HG02973 (cell line): Measurements from ENCODE around the gene NDUFV3.
"Not testable (repeated sequence)": the region's sequence is repeated elsewhere in the genome, so short reads cannot be mapped to it uniquely, and the experiment has no call there.

Experiments used
- ATAC-seq: cut with Tn5 transposase; IDR thresholded peaks from one replicate; pipeline ENCODE4 v1.9.1; 2021; ENCODE audit warnings: moderate library complexity; ENCODE audit not compliant: unreplicated experiment

The NDUFV3 gene

GRCh38 chr21:42933137-42933970 lies 40.2 kb downstream of the NDUFV3 start:
- ATAC-seq: not testable (repeated sequence)

- not testable (repeated sequence) for ATAC-seq
These were observed 40.9 kb downstream of the NDUFV3 start for GRCh38 chr21:42933973-42934372.

- ATAC-seq: not testable (repeated sequence)
These were observed 43.3 kb downstream of the NDUFV3 start for GRCh38 chr21:42936360-42936759.

GRCh38 chr21:42937034-42937940 lies 44.2 kb downstream of the NDUFV3 start:
- not testable (repeated sequence) for ATAC-seq

DNA sequence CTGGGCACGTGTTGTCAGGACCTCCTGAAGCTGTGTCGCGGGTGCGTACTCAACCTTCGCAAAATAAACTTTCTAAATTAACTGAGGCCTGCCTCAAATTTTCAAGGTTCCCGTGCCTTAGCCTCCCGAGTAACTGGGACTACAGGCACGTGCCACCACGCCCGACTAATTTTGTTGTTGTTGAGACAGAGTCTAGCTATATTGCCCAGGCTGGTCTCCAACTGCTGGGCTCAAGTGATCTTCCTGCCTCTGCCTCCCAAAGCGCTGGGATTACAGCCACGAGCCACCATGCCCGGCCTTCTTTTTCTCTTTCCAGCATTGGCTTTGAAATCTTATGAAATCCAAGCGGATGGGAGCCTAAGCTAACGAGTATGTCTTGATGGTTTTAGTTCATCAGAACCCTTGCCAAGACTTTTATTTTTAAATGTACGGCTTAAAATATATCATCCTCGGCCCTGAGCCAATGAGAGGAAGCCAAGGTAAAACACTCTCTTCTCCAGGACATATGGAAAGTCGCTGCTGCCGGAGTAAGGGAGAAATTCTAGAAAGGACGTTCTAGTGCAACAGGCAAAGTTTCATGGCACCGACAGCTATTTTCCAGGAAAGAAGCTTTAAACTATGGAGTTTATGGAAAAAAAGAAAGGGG lies 45.0 kb downstream of the NDUFV3 start:
- ATAC-seq: no peak

DNA sequence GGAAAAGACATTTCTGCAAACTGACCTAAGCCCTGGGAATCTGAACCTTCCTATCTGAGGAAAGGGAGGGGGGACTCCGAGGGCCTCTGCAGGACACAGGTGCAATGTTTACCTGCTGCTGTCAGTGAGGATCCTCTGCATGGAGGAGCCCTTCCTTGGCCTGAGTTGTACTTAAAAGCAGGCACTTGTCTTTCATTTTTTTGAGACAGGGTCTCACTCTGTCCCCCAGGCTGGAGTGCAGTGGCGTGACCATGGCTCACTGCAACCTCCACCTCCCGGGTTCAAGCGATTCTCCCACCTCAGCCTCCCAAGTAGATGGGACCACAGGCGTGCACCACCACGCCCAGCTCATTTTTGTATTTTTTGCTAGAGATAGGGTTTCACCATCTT lies 45.5 kb downstream of the NDUFV3 start:
- ATAC-seq: not testable (repeated sequence)

GRCh38 chr21:42939582-42940413 lies 46.7 kb downstream of the NDUFV3 start:
- no peak for ATAC-seq

DNA sequence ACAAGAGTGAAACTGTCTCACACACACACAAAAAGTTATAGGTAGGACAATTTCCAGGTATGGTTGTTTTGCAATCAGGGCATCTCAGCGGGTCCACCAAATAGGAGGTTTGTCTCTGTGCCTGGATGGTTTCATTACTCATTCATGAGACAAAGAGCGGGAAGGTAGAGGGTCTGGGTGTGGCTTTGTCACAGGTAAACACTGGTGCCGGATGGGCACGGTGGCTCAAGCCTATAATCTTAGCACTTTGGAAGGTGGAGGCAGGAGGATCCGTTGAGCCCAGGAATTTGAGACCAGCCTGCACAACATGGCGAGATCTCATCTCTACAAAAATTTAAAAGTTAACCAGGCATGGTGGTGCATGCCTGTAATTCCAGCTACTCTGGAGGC lies 48.6 kb downstream of the NDUFV3 start:
- no peak for ATAC-seq

DNA sequence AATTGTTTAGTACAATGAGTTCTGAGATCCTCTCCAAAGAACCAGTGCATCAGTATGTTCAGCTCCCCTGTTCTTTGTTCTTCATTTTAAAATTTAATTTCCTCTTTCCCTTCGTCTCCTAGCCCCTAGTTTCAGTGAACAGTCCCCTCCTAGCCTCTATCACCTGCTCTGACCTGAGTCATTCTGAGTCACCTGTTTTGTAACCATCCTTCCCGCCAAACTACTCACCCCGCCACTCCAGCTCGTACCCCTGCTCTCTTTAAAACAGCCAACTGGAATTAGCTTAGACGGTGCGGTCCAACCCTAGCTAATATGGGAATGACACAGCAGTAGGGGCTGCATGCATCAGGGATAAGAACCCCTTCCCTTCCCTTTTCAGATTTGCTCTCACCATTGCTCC lies 49.1 kb downstream of the NDUFV3 start:
- no peak for ATAC-seq

- ATAC-seq: not testable (repeated sequence)
These were observed 56.1 kb downstream of the NDUFV3 start for GRCh38 chr21:42949094-42949755.

GRCh38 chr21:42951193-42951592 lies 58.1 kb downstream of the NDUFV3 start:
- not testable (repeated sequence) for ATAC-seq

- peak; percentile 100 for ATAC-seq
These were observed 63.9 kb downstream of the NDUFV3 start for GRCh38 chr21:42956824-42957630.

GRCh38 chr21:42958122-42958521 lies 65.0 kb downstream of the NDUFV3 start:
- not testable (repeated sequence) for ATAC-seq

DNA sequence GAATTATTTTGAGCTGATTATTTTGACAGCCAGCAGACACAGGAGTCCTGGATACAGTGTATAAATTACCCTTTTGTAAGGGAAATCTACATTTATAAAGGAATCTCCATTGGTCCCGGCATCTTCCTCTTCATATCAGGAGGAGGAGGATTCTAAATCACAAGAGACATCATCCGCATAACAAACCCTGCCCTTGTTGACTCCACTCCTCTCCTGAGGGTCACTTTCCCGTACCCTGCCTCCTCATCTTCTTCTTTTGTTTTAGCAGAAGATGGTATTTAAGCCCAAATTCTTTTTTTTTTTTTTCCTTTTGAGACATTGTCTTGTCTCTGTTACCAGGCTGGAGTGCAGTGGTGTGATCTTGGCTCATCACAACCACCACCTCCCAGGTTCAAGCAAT lies 66.6 kb downstream of the NDUFV3 start:
- ATAC-seq: no peak

- no peak for ATAC-seq
These were observed 69.4 kb downstream of the NDUFV3 start for GRCh38 chr21:42962380-42963007.
